ENCODE measurements around the gene PCGF3. TPM values are rescaled to one million over a fixed set of nuclear protein-coding genes. Genes with fewer than 3 reads are reported as not detected.

PCGF3 gene
- total and polyA plus RNA-seq, 10 of the 15 experiments (the other 5 are each of a cell fraction or from before 2014, with no cell fraction given), result 2.2 to 43.8 (median 15.9) TPM

GRCh38 chr4:714087-714486, 8.5 kb downstream of the PCGF3 start (continued):
- TF ChIP-seq ATF3 (IDR thresholded peaks at IDR 0.05; ENCODE audit: borderline replicate concordance, extremely low read depth, low read depth, low read length) (no peak), HDAC2 (IDR thresholded peaks at IDR 0.05) (no peak), RAD51 (IDR thresholded peaks at IDR 0.05) (no peak), EGR1 (IDR thresholded peaks at IDR 0.05; ENCODE audit: borderline replicate concordance in 1 of 2, low read depth in 2 of 2, low read length in 2 of 2) (no peak), PML (IDR thresholded peaks at IDR 0.05; ENCODE audit: low read length) (no peak), NFYA (IDR thresholded peaks at IDR 0.05; ENCODE audit: borderline replicate concordance, low read depth, low read length) (no peak), REST (IDR thresholded peaks at IDR 0.05; ENCODE audit: low read depth, low read length) (no peak), CEBPZ (IDR thresholded peaks at IDR 0.05; ENCODE audit: low read depth, low read length) (no peak), ETV6 (conservative IDR thresholded peaks at IDR 0.05 in 1 of 2, IDR thresholded peaks at IDR 0.05 in 1 of 2; ENCODE audit: borderline replicate concordance in 1 of 2, low read depth in 1 of 2) (no peak), CTCF (IDR thresholded peaks at IDR 0.05 in 2 of 3, conservative IDR thresholded peaks at IDR 0.05 in 1 of 3; ENCODE audit: control insufficient read depth in 2 of 3, extremely low read depth in 1 of 3, insufficient read depth in 1 of 3, low read depth in 3 of 3, low read length in 3 of 3) (no peak)

Measured in GM12878 (cell line).